HG03520 (cell line): Measurements from ENCODE around the gene PLIN5.

Experiments
- ATAC-seq: cut with Tn5 transposase; IDR thresholded peaks from one replicate; pipeline ENCODE4 v1.9.1; 2021; ENCODE audit warnings: mild to moderate bottlenecking, moderate library complexity; ENCODE audit not compliant: unreplicated experiment

PLIN5 gene

DNA sequence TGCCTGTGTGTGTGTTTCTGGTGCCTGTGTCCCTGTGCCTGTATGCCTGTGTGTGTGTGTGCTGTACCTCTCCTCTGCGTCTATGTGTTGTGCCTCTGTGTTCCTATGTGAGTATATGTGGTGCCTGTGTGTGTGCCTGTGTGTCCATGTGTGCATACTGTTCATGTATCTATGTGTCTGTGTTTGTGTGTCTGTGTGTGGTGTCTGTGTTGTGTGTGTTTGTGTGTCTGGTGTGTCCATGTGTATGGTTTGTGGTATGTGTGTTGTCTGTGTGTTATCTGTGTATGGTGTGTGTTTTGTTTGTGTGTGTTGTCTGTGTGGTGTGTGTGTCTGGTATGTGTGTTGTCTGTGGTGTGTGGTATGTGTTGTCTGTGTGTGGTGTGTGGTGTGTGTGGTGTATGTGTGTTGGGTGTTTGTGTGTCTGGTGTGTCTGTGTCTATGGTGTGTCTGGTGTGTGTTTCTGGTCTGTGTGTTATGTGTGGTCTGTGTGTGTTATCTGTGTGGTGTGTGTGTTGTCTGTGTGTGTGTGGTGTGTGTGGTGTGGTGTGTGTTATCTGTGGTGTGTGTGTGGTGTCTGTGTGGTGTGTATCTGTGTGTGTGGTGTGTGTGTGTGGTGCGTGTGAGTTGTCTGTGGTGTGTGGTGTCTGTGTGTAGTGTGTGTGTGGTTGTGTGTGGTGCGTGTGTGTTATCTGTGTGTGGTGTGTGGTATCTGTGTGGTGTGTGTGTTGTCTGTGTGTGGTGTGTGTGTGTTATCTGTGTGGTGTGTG lies 42.5 kb downstream of the PLIN5 start:
- no peak for ATAC-seq

DNA sequence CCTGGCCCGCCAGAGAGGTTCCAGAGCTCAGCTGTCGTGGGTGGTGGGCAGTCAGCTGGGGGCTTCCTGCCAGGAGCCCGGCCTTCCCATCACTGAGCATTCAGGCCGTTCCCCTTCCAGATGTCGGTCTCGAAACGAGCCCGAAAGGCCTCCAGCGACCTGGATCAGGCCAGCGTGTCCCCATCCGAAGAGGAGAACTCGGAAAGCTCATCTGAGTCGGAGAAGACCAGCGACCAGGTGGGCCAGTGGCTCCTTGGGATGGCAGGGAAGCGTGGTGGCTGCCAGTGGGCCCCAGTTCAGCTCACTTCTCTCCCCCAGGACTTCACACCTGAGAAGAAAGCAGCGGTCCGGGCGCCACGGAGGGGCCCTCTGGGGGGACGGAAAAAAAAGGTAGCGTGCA lies 43.6 kb downstream of the PLIN5 start:
- ATAC-seq, result no peak

- ATAC-seq, result no peak
These were observed 46.5 kb downstream of the PLIN5 start for GRCh38 chr19:4488496-4488895.

DNA sequence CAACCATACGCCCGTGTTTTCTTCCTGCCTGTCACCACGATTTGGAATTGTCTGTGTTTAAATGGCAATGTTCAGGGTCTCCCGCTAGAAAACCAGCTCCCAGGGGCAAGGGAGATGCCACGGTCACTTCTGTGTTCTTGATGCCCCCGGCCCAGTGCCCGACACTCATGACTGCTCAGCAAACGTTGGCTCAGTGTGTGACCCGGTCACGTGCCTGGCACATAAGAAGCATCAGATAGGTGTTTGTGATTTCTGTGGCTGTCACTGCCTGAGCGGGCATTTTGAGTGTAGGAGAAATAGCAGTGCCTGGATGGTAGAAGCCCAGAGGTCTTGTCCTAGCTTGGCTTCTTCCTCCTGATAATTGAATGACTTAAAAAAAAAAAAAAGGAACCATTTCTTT lies 47.5 kb downstream of the PLIN5 start:
- no peak for ATAC-seq

DNA sequence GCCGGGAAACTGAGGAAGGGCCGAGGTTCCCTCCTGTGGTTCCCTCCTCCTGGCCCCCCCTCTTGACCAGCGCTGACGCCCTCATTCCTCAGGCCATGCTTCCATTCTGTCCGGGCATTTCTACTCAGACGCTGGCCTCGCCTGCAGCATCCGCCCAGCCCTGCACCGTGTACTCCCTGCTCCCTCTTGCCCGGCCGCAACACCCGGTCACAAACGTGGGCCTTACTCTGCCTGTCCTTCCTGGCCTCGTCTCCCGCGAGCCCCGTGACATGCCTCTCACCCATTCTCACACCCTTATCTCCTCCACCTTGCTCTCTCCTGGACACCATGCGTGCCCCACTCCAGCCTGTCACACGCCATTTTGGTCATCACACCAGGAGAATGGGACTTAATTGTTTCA lies 51.6 kb downstream of the PLIN5 start:
- no peak for ATAC-seq

GRCh38 chr19:4482721-4483364 lies 52.2 kb downstream of the PLIN5 start:
- ATAC-seq, result no peak

DNA sequence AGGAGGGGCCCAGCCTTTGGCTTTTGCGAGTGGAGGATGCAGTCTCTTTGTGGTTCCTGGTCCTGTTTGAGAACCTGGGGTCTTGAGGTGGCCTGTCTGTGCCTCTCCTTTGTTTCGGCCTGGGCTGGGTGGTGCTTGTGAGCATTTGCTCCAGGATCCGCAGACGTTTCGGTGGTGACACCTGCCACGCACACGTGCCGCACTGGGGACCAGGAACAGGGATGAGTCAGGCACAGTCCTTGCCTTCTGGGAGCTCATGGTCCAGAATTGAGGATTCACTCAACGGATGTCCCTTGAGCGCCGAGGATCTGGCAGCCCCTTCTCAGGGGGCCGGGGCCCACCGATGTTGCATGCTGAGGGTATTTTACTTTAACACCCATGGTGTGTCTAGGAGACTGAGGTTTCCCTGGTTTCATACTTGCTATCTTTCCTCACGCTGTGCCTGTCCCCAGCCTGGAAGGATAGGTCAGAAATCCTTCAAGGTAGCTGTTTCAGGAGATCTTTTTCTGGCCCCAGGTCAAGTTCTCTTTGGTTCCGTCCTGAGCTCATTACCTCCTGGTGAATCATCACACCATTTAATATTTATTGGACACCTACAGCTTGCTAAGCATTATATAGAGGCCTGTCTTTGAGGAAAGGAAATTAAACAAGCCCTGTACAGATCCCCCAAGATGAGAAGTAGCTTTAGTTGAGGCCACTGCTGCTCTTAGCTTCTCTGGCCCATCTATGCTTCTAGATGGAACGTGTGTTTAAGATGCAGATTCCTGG lies 57.8 kb downstream of the PLIN5 start:
- no peak for ATAC-seq

DNA sequence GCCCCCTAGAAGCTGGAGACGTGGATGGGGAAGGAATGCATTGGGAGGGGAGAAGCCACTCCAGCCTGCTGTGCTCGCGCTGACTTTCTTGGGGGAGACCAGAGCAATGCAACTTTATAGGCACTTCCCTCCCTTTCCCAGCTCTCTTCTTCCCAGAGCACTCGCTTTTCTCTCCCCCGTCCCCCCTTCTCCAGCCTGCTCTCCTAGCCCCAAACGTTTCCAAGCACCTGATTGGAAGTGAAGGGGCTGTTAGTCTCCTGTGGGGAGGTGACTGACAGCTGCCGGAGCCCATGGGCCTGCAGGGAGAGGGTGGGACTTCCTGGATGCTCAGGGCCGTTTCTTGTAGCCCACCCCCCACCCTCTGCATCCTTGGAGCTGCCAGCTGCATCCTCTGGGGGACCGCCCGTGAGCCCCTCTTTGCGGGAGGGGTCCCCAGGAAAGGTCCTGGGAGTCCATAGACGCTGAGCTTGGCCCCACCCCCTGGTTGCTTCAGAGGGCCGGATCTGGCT lies 60.5 kb downstream of the PLIN5 start:
- ATAC-seq, result no peak

DNA sequence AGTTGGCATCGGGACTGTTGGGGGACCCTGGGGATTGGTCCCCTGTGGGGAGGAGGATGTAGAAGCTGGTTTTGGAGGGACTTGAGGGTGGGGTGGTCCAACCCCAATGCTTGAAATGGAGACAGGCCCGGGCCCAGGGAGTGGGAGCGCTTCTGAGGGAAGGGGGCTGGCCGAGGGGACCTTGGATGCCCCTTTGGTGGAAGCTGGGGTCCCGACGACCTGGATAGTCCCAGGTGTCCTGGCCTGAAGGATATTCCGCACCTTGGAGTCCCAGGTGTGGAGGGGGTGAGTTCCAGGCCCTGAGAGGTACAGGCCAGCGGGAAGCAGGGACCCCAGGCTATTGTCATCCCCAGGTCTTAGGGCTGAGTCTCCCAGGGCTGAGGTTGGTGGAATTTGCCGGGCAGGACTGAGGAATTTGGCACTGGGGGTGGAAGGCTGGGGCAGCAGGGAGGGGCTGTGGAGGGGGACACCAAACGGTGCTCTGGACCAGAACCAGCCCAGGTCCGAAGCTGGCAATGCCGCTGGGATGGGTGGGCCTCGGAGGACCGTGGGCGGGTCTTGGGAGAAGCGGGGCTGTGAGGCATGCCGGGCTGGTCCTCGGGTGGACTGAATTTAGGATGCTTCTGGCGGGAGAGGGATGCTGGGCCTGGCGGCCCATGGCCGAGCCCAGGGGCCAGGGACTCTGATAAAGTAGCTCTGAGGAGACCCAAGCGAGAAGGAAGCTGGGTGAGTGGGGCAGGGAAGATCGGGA lies 61.1 kb downstream of the PLIN5 start:
- no peak for ATAC-seq

- no peak for ATAC-seq
These were observed 61.8 kb downstream of the PLIN5 start for GRCh38 chr19:4473011-4473762.
